Stimulated activated CD4-positive, alpha-beta T cell treated with anti-CD3 and anti-CD28 coated beads, Interleukin-2, amount 100 ng/mL, for 4 hours (primary cell): ENCODE results near the gene TLX2.

Experiments
- DNase-seq: peaks from one replicate; pipeline ENCODE4 v3.0.0-alpha.2; 2020; ENCODE audit warnings: low read depth

The TLX2 gene

DNA sequence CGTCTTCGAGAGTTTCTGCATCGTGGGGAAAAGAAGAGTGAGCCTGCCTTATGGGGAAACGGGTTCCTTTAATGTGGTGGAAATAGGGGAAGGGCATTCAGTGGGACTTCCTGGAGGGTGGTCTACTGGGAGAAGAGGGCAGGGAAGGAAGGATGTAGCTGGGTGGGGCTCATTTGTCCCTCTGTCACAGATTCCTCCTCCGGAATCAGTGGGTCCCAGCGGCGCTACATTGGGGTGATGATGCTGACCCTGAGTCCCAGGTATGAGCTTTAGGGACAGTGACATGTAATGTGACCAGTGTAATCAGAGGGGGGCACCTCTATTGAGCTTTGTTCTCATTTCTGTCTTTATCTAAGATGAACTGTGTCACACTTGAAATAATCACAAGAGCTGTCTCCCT, 17.4 kb downstream of the TLX2 start:
- no peak for DNase-seq

DNA sequence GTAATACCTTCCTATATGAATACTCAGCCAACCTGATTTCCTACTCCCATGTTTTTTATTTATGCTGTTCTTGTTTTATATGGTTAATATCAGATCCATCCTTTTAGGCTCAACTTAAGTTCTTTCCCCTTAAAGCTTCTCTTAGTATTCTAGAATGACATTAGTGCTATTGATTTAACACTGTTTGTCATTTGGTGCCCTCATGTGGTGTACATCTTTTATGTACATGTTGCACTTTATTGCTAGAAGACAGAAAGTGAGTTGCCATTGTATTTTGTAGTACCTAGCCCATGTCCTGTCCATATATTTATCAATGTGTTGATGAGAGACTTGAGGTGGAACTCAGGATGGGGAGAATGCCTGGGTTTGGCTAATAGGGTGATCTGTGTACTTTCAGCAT, 18.0 kb downstream of the TLX2 start:
- no peak for DNase-seq

DNA sequence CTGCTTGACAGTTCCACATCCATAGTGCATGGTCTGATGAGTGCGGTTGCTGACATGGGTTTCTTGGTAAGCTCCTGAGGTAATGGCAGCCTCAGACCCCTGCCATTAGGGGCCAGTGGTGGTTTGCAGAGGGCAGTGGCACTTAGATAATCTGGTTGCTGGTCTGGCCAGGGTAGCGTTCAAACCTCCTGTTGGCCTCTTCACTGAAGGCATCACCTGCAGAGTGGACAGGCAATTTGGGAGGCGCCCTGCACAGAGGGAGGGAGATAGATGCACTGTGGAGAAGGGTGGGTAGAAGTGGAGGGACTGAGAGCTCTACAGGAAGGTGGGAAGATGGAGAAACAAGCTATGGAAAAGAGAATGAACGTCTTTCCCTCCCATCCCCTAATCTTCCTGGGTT, 19.2 kb downstream of the TLX2 start:
- DNase-seq = no peak

DNA sequence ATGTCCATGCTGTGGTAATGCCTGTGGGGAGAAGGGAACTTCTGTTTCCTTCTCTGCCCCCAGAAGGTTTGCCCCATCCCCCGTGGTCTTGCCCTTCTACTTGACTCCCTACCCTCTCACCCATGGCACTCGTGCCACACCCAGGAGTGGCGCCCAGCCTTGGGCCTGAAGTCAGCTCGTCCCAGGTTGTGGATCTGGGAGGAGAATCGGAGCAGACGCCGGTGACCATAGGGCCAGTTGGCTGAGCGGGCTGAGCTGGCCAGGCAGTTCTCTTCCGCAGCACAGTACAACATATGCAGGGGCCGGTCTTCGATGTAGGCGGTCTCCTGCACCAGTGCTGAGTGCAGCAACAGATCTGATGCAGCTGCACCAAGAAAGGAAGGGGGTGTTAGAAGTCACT, 20.2 kb downstream of the TLX2 start:
- no peak for DNase-seq

DNA sequence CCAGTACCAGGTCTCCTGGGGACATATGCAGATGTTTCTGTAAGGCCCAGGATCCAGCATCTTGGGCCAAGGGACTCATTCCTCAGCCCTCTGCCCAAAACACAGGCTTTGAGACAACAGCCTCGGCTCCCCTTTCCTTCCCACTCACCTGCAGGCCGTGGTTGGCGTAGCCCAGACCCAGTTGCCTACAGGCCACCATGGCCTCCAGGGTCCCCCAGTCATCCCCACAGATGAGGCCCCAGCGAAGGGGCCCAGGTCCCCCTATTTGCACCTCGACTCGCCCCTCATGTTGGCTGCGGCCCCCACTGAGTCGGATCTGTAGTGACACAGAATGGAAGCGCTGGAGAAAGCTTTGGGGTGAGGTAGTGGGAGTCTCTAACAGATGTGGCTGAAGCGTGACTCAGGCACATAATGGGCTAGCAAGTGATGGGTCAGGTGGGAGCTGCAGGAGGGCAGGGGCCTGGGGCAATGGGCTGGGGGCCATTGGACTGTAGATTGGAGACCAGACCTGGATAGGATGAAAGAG, 21.3 kb downstream of the TLX2 start:
- no peak for DNase-seq

- DNase-seq = no peak
These were observed 22.1 kb downstream of the TLX2 start for GRCh38 chr2:74536166-74536950.

GRCh38 chr2:74537140-74537539, 22.9 kb downstream of the TLX2 start:
- no peak for DNase-seq

DNA sequence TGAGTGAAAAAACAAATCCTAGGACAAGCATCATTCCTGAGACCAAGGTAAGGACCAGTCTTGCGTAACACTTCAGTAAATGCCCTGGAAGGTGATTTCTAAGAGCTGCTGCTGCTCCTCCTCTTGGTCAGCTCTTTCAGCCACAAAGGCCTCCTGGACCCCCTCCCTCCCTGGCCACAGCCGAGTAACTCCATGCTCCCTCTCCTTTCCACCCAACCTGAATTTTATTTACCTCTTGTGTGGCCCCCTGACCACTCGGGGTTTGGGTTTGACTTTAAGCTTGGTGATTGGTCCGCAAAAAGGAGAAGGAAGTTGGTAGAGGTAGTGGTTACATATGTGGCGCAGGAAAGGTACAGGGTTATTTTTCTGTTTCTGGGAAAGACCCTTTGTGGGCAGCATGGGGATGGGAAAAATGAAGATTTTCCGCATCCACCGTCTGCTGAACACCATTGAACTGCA, 24.7 kb downstream of the TLX2 start:
- no peak for DNase-seq

GRCh38 chr2:74540291-74540690, 26.0 kb downstream of the TLX2 start:
- no peak for DNase-seq

DNA sequence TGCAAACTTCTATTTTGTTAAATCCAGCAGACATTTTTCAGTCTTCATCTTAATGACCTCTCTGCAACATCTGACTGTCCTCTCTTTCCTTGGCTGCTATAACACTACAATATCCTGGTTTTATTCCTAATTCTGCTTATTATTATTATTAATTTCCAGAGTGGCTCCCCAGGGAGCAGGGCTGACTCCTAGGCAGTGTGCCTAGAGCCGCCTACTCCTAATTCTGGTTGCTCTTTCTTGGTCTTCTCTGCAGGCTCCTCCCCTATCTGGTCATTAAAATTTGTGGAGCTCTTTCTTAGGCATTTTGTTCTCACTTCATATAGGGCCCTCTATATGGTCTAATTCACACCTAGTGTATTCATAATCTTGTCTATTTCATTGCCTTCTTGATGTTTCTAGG, 28.7 kb downstream of the TLX2 start:
- DNase-seq = no peak

GRCh38 chr2:74544634-74545033, 30.4 kb downstream of the TLX2 start:
- no peak for DNase-seq

DNA sequence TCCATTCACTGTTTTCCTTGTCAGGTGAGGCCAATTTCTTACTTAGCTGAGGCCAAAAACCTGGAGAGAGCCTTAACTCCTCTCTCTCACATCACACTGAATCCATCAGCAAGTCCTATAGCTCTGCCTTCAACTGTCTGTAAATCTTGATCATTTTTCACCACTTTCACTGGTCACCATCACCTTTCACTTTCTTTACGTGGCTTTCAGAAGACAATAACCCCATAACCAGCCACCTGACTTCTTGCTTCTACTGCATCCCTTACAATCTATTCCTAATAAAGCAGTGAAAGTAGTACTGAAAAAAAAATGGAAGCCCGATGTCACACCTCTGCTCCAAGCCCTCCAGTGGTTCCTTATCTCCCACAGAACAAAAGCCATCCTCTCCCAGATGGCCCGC, 31.8 kb downstream of the TLX2 start:
- DNase-seq = no peak

DNA sequence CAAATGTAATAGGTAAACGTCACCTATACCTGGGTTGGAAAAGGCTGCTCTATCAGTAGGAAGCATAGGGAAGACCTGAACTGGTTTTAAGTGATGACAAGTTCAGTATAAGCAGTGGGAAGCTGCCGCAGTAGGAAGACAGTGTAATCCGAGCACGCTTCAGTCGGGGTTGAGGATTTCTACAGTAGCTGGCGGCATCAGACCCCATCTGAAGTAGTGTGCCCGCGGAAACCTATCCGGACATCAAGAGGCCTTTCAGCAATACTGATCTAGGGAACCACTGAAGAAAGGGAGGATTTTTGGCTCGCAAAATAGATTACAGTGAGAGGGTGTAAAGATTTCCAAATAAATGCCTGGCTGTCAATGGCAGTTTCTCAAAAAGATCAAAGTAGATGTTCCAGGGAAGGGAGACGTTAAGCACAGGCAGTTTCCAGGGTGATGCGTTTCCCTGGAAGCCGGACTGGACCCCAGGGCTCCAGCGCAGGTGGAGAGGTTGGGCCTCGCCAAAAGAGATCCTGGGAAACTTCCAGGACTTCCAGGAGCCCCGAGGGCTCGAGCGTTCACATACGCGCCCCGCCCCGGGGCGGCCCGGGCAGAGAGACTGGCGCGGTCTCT, 34.1 kb downstream of the TLX2 start:
- DNase-seq = no peak

DNA sequence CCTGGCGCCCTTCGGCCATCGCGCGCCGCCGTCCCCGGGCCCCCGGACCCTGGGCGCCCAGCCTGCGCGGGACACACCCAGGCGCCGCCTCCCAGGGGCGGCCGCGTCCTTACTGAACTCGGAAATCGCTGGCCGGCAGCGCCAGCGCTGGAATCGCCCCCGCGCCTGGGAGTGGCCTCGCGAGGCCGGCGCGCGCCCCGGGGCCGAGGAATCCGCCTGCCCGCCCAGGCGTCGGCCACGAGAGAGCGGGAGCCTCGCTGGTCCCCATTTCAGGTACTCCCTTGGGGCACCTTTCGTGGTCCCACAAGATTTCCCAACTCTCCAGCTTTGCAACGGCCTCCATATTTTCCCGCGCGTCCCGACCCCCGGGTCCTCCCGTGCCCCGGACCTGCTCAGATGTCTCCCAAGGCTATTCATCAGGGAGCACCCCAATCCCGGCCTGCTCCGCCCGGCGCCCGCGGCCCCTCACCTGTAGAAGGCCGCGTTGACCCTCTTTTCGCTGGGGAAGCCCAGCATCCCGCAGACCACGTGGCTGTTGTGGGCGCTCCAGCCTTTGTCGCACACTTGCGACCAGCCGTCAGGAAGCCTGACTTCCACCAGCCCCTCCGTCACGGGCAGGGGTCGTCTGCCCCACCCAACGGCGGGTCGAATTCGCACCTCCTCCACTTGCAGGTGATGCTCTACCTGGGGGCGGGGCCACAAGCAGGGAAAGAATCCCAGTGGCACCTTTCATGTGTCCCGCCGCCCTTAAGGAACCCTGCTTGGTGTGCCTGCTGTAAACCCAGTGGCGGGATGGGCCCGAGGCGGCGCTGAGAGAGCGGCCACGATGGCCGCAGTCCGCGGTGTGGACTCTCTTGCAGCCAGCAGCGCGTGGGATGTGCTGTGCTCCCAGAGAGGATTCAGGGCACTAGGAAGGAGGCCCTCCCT, 34.9 kb downstream of the TLX2 start:
- DNase-seq = no peak

GRCh38 chr2:74550231-74550630, 36.0 kb downstream of the TLX2 start:
- DNase-seq = no peak

GRCh38 chr2:74551530-74551929, 37.3 kb downstream of the TLX2 start:
- DNase-seq = no peak

- no peak for DNase-seq
These were observed 38.0 kb downstream of the TLX2 start for GRCh38 chr2:74551942-74552913.

DNA sequence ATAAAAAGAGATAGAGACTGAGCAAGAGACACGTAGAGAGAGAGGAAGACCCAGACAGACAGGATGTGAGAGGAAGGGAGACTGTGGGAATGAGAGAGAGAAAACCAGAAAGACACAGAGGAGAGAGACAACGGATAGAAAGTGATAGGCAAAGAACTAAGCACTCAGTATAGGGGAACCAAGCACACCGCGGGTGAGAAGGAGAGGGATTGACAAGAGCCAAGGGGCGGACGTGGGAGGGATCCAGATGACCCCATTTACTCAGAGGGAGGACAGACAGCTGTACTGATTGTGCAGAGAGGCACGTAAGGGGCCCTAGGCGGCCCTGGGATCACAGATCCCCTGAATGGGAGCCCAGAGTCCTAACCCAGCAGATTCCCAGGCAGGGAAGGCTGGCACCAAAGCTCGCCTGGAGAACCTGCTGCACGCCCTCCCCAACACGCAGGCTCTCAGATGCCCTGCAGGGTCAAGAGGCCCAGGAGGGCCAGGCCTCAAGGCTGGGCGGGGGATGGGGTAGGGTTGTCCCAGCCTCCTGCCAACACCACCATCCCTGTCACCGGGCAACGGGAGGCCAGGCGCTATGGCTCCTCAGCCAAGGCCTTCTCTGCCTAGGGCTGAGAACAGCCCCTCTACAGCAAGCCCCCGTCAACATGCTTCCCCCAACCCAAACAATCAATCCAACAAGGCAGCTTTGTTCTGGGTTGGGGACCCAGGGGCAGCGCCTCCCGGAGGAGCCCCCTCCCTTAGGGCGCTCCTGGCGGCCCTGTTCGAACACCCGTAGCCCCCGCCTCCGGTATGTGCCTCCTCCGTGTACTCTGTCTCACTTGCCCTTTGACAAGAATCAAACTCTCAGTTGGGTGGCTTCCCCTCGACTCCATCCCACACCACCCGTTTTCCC, 38.9 kb downstream of the TLX2 start:
- no peak for DNase-seq

GRCh38 chr2:74553892-74554819, 39.9 kb downstream of the TLX2 start, which contains the start of the genes DOK1 and LOXL3:
Gene DOK1, plus strand, starts transcription at chr2:74554720. Its CDS starts 35 bp downstream, at chr2:74554755.
Gene LOXL3, minus strand, starts transcription at chr2:74553942. Its CDS starts 1,308 bp downstream, at chr2:74552634.
- DNase-seq = peak; percentile 74
